A172 (cell line): ENCODE results near the gene COBL. TPM values are rescaled to one million over a fixed set of nuclear protein-coding genes. Genes with fewer than 3 reads are reported as not detected.
A peak's percentile ranks its signal among the peaks of the same experiment; 100 is the strongest.

Experiments used
- DNase-seq: peaks from one replicate; pipeline ENCODE4 v3.0.0-alpha.2; 2015; ENCODE audit warnings: low spot score
- total RNA-seq: library from RNA; depleted of rRNA; stranded (reverse); fragments of >200 nt; shearing (Covaris generic); gene quantifications from 2 replicates; pipeline ENCODE4 v1.2.3, GENCODE V29; 2014

COBL gene
- total RNA-seq, 1 experiment from 2014 or later = 1.0 TPM

- no peak for DNase-seq
Observed at GRCh38 chr7:51046482-51046881, 270.1 kb downstream of the COBL start.

GRCh38 chr7:51046103-51046466 lies 270.5 kb downstream of the COBL start:
- DNase-seq = peak; percentile 64

DNA sequence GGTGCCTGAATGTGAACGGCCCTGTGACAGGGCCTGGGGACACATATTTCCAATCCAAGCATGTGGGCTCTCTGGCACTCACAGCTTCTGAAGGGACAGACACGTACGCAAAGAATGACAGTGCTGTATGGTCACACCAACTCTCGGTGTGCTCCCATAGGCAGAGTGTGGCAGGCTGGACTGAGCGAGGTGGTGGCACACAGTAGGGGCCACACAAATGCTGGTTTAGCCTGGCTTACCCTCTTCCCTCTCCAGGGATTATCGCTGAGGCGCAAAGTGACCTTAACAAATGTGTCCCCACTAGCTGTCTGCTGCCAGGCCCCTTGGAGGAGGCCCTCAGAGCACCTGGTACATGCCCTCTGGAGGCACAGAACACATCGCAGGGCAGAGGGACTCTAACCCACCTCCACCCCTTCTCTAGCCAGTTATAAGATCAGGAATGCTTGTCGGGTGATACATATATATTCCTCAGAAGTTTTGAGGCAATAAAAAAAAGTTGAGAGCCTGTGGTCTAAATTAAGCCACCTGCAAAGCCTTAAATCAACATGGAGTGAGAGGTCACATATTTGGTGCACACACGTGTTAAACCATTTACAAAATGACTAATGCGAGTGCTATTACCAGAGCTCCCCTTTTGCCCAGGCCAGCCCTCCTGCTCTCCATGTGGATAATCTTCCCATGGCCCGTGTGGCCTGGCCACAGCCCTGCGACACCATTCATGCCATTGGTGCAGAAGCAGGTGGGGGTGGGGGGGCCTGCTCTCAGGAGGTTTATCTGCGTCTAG lies 271.1 kb downstream of the COBL start:
- peak; percentile 99 for DNase-seq

DNA sequence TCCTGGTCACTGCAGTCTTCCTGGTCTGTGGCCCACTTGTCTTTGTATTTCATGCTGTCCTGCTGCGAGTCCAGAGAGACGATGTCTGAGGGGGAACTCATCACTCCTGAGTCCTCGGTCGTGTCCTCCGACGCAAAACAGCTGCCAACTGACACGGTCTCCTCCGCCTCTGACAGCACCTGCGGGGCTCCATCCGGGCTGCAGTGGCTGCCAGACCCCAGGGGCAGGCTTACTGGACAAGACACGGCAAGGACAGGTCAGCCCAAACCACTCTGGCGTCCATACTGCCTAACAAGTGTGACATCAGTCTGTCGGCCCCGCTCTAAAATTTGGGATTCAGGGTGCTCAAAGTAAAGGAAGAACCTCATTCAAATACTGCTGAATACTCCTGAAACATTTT lies 273.1 kb downstream of the COBL start:
- DNase-seq = no peak

DNA sequence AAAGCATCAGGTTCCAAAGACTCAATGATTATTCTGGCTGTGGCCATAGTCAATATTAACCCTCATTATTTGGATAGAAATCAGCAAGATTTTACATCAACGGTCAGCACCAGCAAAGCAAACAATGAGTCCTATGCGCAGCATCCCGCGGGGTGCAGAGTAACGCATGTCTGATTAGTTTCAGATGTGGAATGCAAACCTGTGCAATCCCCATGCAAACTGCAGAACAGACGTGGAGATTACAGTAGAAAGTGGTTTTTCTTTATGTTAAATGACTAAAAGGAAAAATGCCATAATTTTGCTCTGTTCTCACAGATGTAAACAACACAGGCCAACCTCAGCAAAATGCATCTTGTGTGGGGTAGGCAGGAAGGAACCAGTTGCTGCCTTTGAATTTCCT lies 275.8 kb downstream of the COBL start:
- DNase-seq = no peak

DNA sequence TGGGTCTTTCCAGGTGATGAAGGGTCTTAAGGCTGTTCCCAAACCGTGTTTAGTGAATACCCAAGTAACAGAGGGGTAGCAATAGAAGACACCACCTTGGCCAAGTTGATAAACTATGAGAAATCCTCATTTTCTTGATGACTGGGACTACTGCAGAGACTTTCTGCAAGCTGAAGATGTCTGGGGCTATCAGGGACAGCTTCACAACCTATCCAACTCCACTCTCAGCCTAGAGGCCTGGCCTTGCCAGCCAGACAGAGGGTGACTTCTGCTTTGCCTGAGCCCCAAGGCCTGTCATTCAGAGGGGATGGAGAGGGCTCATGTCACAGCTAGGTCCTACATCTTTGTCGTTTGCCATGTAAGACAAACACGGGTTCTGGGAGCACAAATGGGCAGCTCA lies 278.0 kb downstream of the COBL start:
- DNase-seq = no peak

DNA sequence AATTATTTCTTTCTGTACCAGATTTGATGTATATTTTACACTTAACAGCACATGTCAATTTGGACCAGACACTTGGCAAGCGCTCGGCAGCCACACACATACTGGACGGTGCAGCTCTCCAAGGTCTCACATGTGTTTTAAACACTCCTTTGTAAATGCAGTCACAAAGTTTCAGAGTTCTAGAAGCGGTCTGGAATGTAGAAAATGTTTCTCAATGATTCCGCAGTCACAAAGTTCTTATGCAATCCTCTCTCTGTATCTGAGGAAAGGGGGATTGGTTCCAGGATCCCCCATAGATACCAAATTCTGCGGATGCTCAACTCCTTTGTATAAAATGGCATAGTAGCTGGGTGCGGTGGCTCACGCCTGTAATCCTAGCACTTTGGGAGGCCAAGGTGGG lies 280.9 kb downstream of the COBL start:
- DNase-seq = no peak

DNA sequence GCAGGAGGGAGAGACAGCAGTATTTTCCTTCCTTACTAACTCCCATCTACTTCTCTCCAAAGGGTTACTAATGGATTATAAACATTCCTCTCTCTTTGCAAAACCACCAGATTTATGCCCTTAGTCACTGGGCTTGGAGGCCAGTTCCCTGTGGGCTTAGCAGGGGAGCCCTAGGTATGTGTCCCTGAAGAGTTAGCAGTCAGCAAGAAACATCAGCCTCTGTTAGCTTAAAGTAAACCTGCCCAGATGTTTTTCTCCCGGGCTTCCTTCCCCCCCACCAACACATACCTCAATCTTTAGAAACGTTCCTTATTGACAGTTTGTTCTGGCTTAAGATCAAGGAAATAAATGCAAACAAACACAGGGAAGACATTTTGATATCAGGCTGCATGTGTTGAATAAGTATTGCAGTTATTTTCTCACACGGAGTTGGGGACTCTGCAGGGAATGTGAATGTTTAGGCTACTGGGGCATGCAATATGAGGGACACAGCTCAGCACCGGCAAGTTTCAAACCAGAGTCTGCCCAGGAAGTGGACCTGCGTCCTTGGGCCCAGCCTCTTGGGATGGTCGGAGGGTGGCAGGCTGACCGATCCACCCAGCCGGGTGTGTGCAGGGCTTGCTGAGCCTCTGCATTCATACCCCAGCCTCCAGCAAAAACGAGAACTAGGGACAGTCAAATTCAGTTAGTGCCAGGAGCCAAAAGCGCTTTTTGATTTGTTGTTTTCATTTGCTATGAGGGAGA lies 281.9 kb downstream of the COBL start:
- DNase-seq = peak; percentile 76

DNA sequence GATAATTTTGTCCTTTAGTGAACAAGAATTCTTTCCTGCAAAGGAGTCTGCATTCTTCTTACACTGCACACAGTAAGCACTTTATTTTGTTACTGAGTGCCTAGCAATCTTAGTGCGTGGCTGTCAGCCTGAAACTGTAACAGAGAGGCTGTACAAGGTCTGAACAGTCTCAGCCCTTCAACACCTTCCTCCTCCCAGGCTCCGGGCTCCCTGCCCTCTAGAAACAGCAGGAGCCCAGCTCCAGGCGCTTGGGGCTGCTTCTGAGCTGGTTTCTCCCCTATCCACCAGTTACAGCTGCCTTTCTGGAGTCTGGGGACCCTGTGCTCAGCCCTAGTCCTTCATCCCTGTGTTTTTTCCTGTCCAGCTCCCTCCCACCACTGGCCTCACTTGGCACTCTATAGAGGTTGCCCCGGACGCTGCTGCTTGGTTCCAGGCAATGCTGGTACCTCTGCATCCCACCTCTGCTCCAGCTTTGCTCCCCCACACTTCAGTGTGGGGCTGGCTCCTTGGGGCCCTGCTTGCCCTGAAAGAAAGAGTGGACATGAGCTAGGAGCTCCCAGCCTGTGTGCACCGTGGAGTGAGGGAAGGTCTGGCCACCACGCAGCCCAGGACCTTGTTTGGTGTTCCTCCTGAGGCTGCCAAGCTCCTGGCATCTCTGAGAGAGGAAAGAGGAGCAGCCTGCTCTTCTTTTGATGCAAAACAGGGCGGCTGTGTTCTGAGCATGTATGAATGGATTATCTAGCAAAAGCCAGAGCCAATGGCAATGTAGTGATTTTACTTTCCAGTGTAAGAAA lies 282.7 kb downstream of the COBL start:
- no peak for DNase-seq

DNA sequence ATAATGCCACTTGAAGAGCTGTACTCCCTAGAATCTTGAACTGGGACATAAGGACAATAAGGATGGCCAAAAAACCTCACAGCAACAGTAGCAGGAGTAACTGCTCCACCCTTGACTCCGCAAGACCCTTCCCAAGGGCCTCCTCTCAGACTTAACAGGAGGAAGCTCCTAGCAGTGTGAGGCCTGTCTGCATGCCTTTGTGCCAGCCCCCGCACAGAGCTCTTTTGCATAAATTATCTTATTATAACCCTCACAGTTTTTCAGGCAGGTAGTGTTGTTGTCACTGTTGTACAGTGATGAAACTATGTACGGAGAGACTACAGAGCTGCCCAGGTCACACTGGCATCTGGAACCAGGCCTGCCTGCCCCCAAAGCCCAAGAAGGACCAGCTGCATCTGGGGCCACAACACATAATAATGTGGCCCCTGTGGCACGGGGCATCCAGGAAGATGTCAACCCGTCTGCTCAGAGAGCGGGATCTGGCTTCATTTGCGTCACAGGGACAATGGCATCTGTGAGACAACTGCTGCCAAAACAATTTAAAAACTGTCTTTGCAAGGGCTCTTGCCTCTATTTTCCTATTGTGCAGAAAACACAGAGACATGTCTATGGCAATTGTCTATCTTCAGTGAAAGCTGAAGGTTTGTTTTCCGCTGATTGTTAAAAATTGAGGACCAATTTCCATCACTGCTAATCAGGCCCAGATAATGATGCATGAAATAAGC lies 284.7 kb downstream of the COBL start:
- DNase-seq = no peak

DNA sequence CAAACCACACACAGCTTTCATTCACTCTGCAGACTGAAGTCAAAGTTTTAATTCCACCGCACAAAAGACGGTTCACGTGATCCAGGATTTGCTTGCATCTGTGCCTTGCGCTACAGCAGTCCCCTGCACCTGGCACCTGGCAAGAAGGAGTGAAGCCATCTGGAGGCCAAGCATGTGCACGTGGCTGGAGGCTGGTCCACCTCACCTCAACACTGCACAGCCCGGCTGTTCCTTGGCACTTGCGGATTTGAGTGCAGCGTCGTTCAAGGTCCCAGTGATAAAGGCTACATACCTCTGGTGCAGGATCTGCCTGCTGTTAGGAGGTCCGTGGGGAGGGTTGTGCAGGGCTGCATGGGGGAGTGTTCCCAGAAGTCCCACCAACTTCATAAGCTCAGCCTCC lies 285.4 kb downstream of the COBL start:
- no peak for DNase-seq

DNA sequence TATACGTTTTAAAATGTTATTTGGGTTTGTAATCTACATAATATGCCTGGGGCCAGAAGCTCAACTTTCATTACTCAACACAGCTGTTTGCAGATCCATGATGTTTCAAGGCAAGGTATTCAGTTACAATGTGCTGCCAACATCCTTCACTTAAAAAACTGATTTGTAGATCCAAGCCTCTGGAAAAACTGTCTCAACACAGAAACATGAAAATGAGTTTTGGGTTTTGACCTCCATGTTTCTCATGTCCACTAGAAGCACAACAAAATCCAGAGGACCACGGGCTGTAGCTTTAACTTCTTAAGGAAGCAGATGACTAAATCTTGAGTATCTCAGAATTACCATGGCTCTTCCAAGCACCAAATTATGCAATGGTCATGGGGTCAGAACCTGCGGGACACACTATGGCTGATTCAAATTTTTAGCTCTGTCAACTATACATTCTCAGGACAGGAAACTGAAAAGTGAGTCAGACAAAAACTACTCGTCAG lies 286.9 kb downstream of the COBL start:
- DNase-seq = peak; percentile 83

DNA sequence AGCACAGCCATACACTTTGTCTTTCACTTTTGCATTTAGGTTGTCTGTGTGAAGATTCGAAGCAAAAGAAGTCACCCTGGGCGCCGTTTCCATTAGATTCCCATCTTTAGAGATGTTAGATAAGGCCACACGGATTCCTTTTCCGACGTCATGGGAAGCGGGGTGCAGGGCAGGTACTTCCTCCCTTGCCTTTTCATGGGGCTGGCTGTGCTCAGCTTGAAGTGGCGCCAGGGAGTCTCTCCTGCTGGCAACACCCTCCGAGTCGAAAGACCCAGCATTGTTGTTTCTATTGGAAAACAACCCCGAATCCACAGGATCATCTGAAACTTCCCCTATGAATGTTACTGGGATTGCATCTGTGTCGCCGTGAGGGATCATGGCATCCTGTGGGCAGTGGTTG lies 287.5 kb downstream of the COBL start:
- DNase-seq = no peak

GRCh38 chr7:51027935-51028830 lies 288.4 kb downstream of the COBL start:
- DNase-seq = no peak

- DNase-seq = no peak
Observed at GRCh38 chr7:51027106-51027934, 289.3 kb downstream of the COBL start.

- DNase-seq = no peak
Observed at GRCh38 chr7:51026341-51026740, 290.3 kb downstream of the COBL start.

DNA sequence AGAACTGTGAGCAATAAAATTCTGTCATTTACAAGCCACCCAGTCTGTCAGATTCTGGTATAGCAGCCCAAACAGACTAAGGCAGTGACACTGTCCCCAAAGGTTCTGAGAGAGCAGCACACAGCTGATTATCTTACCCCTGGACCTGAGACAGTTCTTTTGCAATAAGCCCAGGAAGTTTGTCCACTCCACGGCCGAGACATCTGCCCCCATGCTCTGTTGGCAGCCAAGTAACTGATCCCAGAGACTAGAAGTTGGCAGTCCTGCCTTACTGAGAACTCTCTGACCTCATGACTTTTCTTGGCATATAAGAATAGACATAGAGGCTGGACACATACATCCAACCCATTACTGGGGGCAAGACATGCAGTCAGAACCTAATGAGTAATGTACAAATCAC lies 290.9 kb downstream of the COBL start:
- no peak for DNase-seq

- DNase-seq = no peak
Observed at GRCh38 chr7:51024867-51025266, 291.7 kb downstream of the COBL start.

GRCh38 chr7:51023547-51023946 lies 293.1 kb downstream of the COBL start:
- DNase-seq = no peak

DNA sequence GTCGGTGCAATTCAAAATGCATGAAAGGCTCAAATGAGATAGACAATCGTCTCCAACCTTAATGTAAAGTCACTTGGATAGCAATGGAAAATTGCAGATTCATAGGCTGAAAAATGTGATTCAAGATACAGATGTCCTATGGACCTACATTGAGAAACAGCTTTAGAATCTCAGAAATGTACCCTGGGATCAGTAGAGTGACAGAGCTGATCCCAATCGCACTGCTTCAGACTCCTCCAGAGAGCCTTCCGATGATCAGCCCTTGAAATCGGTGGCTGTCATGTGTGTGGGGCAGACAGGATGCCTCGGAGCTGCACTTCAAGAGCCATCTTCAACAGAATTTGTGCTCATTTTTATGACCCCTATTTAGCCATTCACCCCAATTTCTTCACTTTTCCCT lies 293.8 kb downstream of the COBL start:
- DNase-seq = no peak
